Esophagus muscularis mucosa (tissue), 4 donors: Measurements from ENCODE around the gene ART1. TPM values are rescaled to one million over a fixed set of nuclear protein-coding genes. Genes with fewer than 3 reads are reported as not detected.

ENCODE experiments used
- DNase-seq: peaks from one replicate; pipeline ENCODE4 v3.0.0-alpha.2; 2017; ENCODE audit errors: extremely low spot score
- H3K27ac ChIP-seq, 4 donors: fragments of 200-600 bp; sonication (generic); replicated peaks in 1 of 4; 1 replicate in 3 of 4; 2 replicates in 1 of 4; pipeline ENCODE4 v1.5.1; 2016 to 2019; ENCODE audit warnings: mild to moderate bottlenecking in 1 of 4
- H3K27me3 ChIP-seq, 4 donors: fragments of 200-600 bp; sonication (generic); one replicate each; pipeline versions ENCODE4 v1.5.1 to v1.6.0; 2016 to 2019
- H3K36me3 ChIP-seq, 4 donors: fragments of 200-600 bp; sonication (generic); one replicate each; pipeline ENCODE4 v1.5.1; 2016 to 2019
- H3K4me1 ChIP-seq, 4 donors: fragments of 200-600 bp; sonication (generic); one replicate each; pipeline ENCODE4 v1.5.1; 2016 to 2019
- H3K4me3 ChIP-seq, 4 donors: fragments of 200-600 bp; sonication (generic); 1 replicate in 2 of 4; 2 replicates in 2 of 4; pipeline ENCODE4 v1.5.1; 2016 to 2019; ENCODE audit warnings: mild to moderate bottlenecking in 4 of 4, moderate library complexity in 1 of 4
- H3K9me3 ChIP-seq, 4 donors: fragments of 200-600 bp; sonication (generic); 1 replicate in 3 of 4; 2 replicates in 1 of 4; pipeline ENCODE4 v1.5.1; 2016 to 2019
- EP300 ChIP-seq: sonication (generic); formaldehyde crosslinking; IDR thresholded peaks from one replicate; pipeline ENCODE4 v1.6.1; 2017; ENCODE audit warnings: antibody characterized with exemption
- POLR2A ChIP-seq: fragments of 450-650 bp; IDR thresholded peaks from one replicate; pipeline ENCODE4 v1.6.1; 2017; ENCODE audit warnings: antibody characterized with exemption, moderate library complexity, mild to moderate bottlenecking, low read depth
- POLR2AphosphoS5 ChIP-seq, 2 donors: sonication (generic); formaldehyde crosslinking; IDR thresholded peaks; one replicate each; pipeline ENCODE4 v1.6.1; 2017; ENCODE audit warnings: antibody characterized with exemption in 2 of 2
- WGBS: methylation state at CpG from one replicate; pipeline ENCODE4 v1.1.5; 2018; 5-methylcytosine and 5-hydroxymethylcytosine counted together
- intact Hi-C: fragments of 100-400 bp; cut with DNase I; formaldehyde crosslinking; loops from one replicate; pipeline ENCODE4 v1.15.1; 2023
- total RNA-seq, 4 donors: library from RNA; depleted of rRNA; stranded (reverse); fragments of >200 nt; gene quantifications; one replicate each; pipeline versions ENCODE4 v1.1.0 to v1.2.1, GENCODE V29; 2016
- TF ChIP-seq, protein P1 (sequence below), 3 experiments: fragments of 200-600 bp in 2 of 3; fragments of 450-650 bp in 1 of 3; sonication (generic) in 2 of 3; IDR thresholded peaks; one replicate each; pipeline ENCODE4 v1.5.1; 2017 to 2019; ENCODE audit warnings: antibody characterized with exemption in 3 of 3, mild to moderate bottlenecking in 2 of 3, moderate library complexity in 1 of 3

Gene ART1
- total RNA-seq, 4 donors from 2014 or later: not detected

DNA sequence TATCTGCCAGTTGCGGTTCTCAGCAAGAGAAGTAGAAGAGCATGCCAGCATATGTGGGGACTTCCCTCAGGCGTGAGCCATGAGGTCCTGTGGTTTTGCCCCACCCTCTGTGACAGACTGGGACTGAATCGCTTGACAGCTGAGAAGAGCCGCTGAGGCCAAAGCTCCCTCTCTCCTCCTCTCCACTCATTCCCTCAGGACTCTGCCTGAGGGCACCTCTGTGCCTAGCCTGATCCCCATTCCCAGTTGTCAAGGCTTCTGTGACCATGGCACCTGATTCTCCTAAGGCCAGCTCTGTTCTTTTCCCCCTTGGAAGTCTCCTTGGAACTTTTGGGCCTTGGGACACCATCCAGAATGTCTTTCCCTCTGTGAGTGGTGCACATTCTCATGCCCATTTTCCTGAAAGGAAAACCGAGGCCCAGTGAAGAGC is 30.2 kb upstream of the ART1 start:
- DNase-seq: no peak
- H3K4me1 ChIP-seq: no peaks in the 10 kb centered on the region
- no peak overlapping the region for H3K27ac ChIP-seq
- H3K9me3 ChIP-seq: peaks cover 0 to 6% (median 0%) of the 10 kb centered on the region in 4 donors
- H3K4me3 ChIP-seq: no peak overlapping the region
- H3K36me3 ChIP-seq: no peaks in the 10 kb centered on the region
- no peaks in the 10 kb centered on the region for H3K27me3 ChIP-seq
- TF ChIP-seq POLR2AphosphoS5 (IDR thresholded peaks at IDR 0.05) (no peak), POLR2A (no peak), EP300 (no peak)
- TF ChIP-seq, protein P1, sequence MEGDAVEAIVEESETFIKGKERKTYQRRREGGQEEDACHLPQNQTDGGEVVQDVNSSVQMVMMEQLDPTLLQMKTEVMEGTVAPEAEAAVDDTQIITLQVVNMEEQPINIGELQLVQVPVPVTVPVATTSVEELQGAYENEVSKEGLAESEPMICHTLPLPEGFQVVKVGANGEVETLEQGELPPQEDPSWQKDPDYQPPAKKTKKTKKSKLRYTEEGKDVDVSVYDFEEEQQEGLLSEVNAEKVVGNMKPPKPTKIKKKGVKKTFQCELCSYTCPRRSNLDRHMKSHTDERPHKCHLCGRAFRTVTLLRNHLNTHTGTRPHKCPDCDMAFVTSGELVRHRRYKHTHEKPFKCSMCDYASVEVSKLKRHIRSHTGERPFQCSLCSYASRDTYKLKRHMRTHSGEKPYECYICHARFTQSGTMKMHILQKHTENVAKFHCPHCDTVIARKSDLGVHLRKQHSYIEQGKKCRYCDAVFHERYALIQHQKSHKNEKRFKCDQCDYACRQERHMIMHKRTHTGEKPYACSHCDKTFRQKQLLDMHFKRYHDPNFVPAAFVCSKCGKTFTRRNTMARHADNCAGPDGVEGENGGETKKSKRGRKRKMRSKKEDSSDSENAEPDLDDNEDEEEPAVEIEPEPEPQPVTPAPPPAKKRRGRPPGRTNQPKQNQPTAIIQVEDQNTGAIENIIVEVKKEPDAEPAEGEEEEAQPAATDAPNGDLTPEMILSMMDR (IDR thresholded peaks at IDR 0.05): no peak
- intact Hi-C loops: no loop called here
- 79% methylated on average over 5 of the region's 5 CpGs for WGBS

GRCh38 chr11:3615998-3616397 is 28.9 kb upstream of the ART1 start:
- Histone ChIP-seq H3K4me3 (no peak overlapping the region), H3K4me1 (no peaks in the 10 kb centered on the region), H3K9me3 (peaks cover 0 to 6% (median 0%) of the 10 kb centered on the region in 4 donors), H3K27ac (no peak overlapping the region), H3K27me3 (no peaks in the 10 kb centered on the region), H3K36me3 (no peaks in the 10 kb centered on the region)
- no peak for TF ChIP-seq POLR2AphosphoS5 (IDR thresholded peaks at IDR 0.05)
- TF ChIP-seq, protein P1 (IDR thresholded peaks at IDR 0.05): no peak
- no peak for TF ChIP-seq EP300
- no peak for TF ChIP-seq POLR2A
- WGBS: 92% methylated on average over 6 of the region's 6 CpGs
- intact Hi-C loops: no loop called here
- no peak for DNase-seq

DNA sequence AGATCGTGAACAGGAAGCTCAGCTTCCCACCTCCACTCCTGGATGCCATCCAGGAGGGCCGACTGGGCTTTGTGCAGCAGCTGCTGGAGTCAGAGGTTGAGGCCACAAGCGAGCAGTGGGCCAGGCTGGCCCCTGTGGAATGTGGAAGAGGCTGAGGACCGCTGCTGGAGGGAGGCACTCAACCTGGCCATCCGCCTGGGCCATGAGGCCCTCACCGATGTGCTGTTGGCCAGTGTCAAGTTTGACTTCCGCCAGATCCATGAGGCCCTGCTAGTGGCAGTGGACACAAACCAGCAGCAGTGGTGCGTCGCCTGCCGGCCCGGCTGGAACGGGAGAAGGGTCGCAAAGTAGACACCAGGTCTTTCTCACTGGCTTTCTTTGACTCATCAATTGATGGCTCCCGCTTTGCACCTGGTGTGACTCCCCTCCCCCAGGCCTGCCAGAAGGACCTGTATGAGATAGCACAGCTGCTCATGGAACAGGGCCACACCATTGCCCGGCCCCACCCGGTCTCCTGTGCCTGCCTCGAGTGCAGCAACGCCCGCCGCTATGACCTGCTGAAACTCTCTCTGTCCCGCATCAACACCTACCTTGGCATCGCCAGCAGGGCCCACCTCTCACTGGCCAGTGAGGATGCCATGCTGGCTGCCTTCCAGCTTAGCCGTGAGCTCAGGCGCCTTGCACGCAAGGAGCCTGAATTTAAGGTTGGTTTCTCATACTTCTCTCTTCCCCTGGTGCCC is 28.0 kb upstream of the ART1 start:
- intact Hi-C loops: no loop called here
- 78% methylated on average over 24 of the region's 25 CpGs for WGBS
- H3K27me3 ChIP-seq: no peaks in the 10 kb centered on the region
- DNase-seq: no peak
- no peak overlapping the region for H3K4me3 ChIP-seq
- peaks cover 0 to 6% (median 0%) of the 10 kb centered on the region in 4 donors for H3K9me3 ChIP-seq
- H3K27ac ChIP-seq: no peak overlapping the region
- no peaks in the 10 kb centered on the region for H3K36me3 ChIP-seq
- TF ChIP-seq POLR2A (no peak), EP300 (no peak), POLR2AphosphoS5 (IDR thresholded peaks at IDR 0.05) (no peak)
- TF ChIP-seq, protein P1 (IDR thresholded peaks at IDR 0.05): no peak
- H3K4me1 ChIP-seq: no peaks in the 10 kb centered on the region

GRCh38 chr11:3617990-3618389 is 26.9 kb upstream of the ART1 start:
- H3K27me3 ChIP-seq: no peaks in the 10 kb centered on the region
- H3K4me1 ChIP-seq: no peaks in the 10 kb centered on the region
- H3K27ac ChIP-seq: no peak overlapping the region
- no peak overlapping the region for H3K4me3 ChIP-seq
- TF ChIP-seq POLR2A: no peak
- TF ChIP-seq, protein P1 (IDR thresholded peaks at IDR 0.05): no peak
- TF ChIP-seq EP300: no peak
- no peak for TF ChIP-seq POLR2AphosphoS5 (IDR thresholded peaks at IDR 0.05)
- DNase-seq: no peak
- H3K9me3 ChIP-seq: no peaks in the 10 kb centered on the region
- no peaks in the 10 kb centered on the region for H3K36me3 ChIP-seq
- WGBS: 88% methylated on average over 6 of the region's 8 CpGs
- intact Hi-C loops: no loop called here
